Activated CD8-positive, alpha-beta memory T cell treated with anti-CD3 and anti-CD28 coated beads for 1 hour (primary cell): ENCODE data around the gene C22orf42.
"Not testable (repeated sequence)": the region's sequence is repeated elsewhere in the genome, so short reads cannot be mapped to it uniquely, and the experiment has no call there.

ENCODE experiments used
- DNase-seq, 2 donors: peaks; one replicate each; pipeline ENCODE4 v3.0.0-alpha.2; 2020; ENCODE audit warnings: low read depth in 1 of 2; ENCODE audit errors: extremely low read depth in 1 of 2

Gene C22orf42

GRCh38 chr22:32137731-32138324 is 21.3 kb downstream of the C22orf42 start:
- not testable (repeated sequence) for DNase-seq

- DNase-seq = not testable (repeated sequence)
Observed at GRCh38 chr22:32136881-32137280, 22.2 kb downstream of the C22orf42 start.

GRCh38 chr22:32135958-32136357 is 23.1 kb downstream of the C22orf42 start:
- not testable (repeated sequence) for DNase-seq

GRCh38 chr22:32134796-32135195 is 24.3 kb downstream of the C22orf42 start:
- not testable (repeated sequence) for DNase-seq

GRCh38 chr22:32132783-32133182 is 26.3 kb downstream of the C22orf42 start:
- DNase-seq = no peak

- no peak for DNase-seq
Observed at GRCh38 chr22:32132126-32132525, 27.0 kb downstream of the C22orf42 start.

- DNase-seq = no peak
Observed at GRCh38 chr22:32130464-32130863, 28.6 kb downstream of the C22orf42 start.

- DNase-seq = no peak
Observed at GRCh38 chr22:32127904-32128303, 31.2 kb downstream of the C22orf42 start.

GRCh38 chr22:32123657-32124056 is 35.4 kb downstream of the C22orf42 start:
- DNase-seq = no peak

GRCh38 chr22:32122899-32123298 is 36.2 kb downstream of the C22orf42 start:
- DNase-seq = no peak

GRCh38 chr22:32120603-32121002 is 38.5 kb downstream of the C22orf42 start:
- DNase-seq = no peak

GRCh38 chr22:32119568-32120235 is 39.4 kb downstream of the C22orf42 start:
- no peak for DNase-seq

GRCh38 chr22:32112380-32112779 is 46.7 kb downstream of the C22orf42 start:
- no peak for DNase-seq

GRCh38 chr22:32106930-32107329 is 52.2 kb downstream of the C22orf42 start:
- no peak for DNase-seq

- DNase-seq = no peak
Observed at GRCh38 chr22:32103658-32104315, 55.3 kb downstream of the C22orf42 start.

GRCh38 chr22:32100711-32101110 is 58.4 kb downstream of the C22orf42 start:
- DNase-seq = no peak
